ENCODE results near the gene EVX2.
A peak's percentile ranks its signal among the peaks of the same experiment; 100 is the strongest.

EVX2 gene

GRCh38 chr2:176083796-176084261 is at the start of gene EVX2:
TSS of gene EVX2 (minus strand) at chr2:176083962. CDS start at chr2:176083776, 186 bp downstream.
- DNase-seq (ENCODE audit: low spot score) = no peak

DNA sequence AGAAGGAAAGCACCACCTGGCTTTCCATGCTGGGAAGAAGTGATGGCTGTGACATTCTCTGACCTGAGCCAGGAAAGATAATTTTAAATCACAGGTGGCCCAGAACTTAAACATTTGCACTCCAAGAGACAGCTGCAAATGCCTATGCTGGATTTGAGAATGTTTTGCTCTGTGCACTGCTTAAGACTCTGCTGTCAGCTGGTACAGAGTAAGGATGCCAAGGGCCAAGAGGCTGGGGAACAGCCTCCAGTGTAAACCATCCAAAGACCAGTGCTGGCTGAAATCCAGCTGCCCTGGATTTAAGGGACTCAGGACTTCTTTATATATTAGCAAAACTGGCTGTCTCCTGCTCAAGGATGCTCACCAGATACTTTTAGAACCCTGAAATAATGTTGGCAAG is 49.6 kb upstream of the EVX2 start:
- no peak for DNase-seq (ENCODE audit: low spot score)

DNA sequence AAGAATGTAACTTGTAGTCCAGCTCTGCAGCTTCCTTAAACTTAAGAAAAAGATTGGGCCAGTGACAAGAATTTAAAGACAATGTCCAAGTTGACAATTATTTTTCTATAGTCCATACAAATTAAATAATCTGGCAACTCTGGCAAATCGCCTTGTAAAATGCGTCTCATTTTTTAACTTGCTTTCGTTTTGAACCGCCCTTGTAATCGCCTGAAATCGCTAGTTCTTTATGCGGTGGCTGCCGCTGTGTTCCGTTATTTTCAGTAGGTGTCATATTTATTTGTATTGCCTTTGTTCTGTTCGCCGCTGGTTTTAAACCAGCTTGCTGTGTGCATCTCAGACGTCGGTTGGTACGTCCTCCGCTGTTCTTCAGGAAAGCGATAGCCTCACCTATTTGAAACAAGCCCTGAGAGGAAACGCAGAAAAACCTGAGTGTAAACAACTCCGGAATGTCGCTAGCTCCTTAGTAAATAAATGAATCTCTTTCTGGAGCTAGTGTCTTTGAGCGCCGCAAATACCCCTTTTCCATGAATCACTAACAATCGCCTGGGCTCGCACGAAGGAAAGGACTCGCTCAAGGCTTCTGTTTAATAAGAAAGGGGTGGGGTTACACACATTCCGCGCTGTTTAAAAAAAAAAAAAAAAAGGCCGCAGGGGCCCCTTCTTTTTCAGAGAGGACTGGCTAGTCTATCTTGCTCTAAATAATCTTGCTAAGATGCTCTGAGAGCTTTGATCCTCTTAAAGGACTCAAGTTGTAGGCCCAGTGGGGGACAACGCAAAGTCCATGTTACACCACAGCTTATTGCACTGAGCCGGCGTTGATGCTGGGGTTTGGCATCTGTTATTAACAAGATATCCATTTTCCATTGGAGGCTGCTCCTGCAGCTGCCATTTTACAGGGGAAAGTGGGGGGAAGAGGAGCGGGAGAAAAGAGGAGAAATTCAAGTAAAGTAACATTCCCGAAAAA is 48.7 kb upstream of the EVX2 start:
- no peak for DNase-seq (ENCODE audit: low spot score)

GRCh38 chr2:176131848-176132158 is 48.0 kb upstream of the EVX2 start:
- DNase-seq (ENCODE audit: low spot score) = no peak

GRCh38 chr2:176130957-176131847 is 47.4 kb upstream of the EVX2 start:
- DNase-seq (ENCODE audit: low spot score) = no peak

GRCh38 chr2:176130147-176130956 is 46.6 kb upstream of the EVX2 start:
- peak; percentile 54 for DNase-seq (ENCODE audit: low spot score)

DNA sequence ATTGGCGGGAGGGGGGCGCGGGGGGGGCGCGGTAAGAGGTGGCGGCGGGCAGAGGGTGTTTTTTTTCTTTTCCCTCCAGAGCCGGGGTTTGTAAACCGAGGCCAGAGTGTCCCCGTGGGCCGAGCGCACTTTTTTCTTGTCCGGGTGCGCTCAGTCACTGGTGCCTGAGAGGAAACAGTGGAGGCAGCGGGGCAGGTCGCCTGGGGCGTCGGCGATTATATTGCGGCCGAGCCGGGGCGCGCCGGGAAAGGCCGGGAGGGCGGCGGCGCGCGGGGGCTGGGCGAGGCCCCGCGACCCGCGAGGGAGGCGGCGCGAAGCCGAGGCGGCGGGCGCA is 46.0 kb upstream of the EVX2 start:
- no peak for DNase-seq (ENCODE audit: low spot score)

DNA sequence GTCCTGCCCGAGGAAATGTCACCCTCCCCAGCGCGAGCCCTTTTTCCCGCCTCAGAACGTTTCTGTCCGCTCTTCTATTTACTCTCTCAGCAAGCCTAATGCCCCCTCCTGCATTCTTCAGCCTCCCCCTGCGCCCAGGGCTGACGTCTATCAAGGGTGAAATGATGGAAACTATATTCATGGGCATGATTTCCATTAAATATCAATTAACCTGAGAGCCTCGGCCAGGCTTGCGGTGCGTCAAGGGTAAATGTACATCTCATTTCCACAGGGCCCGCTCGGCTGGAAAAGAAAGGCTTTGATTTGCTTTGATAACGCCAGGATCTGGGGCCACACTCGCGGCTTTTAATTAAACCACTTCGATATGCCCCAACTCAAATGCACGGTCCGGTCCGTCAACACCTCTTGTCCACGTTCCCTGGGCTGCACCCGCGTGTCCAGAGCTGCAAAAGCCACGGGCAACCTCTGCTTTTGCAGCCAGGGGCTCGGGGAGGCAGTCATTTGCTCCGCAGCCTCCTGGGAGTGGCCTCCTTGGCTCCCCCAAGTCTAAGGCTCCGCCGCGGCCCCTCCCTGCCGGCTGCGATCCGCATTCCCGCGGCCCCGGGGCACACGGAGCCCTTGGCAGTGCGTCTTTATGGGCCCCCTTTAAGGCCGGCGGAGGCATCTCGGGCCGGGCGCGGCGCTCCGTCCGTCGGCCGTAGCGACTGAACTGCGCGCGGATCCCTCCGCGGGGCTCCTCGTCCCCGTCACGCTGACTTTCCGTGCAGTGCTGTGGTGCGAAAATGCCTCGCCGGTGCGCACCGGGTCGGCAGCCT is 45.4 kb upstream of the EVX2 start, which contains the start of gene HOXD8:
Gene HOXD8, plus strand, starts transcription at position 724 of the 815 bp plus-strand sequence. CDS start 662 bp downstream, outside the sequence.
- peak; percentile 72 for DNase-seq (ENCODE audit: low spot score)

- DNase-seq (ENCODE audit: low spot score) = no peak
Measured at GRCh38 chr2:176128172-176128981, 44.6 kb upstream of the EVX2 start.

DNA sequence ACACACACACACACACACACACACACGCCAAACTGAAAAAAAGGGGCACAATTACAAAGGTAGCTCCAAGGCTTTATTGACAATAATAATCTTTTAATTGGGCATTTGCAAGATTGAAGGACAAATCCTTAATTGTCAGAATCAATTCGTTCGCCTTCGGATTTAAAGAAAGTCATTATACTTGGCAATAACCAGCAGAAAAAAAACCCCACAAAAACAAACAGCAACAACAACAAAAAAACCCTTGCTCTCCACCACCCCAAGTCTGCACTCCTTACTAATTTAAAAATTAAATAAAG is 44.0 kb upstream of the EVX2 start:
- DNase-seq (ENCODE audit: low spot score) = no peak

DNA sequence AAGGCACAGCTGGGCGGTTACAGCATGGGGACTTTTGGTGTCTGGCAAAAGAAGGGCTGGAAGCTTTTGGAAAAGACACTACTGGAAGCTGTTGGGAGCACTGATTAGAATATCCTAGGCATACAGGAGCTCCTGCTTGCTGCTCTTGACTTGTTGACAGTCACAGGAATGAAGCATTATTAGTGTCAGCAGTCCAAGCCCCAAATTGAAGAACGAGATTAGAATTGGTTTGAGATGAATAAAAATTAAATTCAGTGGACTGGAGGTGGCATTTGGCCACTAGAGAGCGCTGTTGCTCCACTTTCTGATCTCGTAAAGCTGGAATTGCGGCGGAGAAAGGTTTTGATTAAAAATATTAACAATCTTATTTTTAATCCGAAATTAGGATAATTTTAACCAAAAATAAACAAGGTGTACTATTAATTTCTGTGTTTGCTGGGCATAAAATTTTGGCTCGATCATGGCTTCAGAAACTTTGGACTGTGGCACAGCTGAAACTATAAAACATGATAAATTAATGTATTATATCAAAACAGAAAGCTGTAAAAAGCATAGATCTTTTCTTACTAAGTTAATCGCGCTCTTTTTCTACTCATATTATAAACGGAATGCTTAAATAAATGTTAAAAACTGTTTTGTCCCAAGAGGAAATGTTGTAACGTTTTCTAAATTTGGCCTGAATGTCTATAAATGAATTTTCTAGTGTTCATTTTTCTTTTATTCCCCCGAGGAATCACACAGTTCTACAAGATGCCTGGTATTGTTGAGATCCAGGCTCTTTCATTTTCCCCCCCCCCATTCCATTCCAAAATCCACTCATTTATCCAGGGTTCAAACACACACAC is 43.4 kb upstream of the EVX2 start:
- peak; percentile 74 for DNase-seq (ENCODE audit: low spot score)

GRCh38 chr2:176125772-176126054 is 42.0 kb upstream of the EVX2 start:
- peak; percentile 56 for DNase-seq (ENCODE audit: low spot score)

- DNase-seq (ENCODE audit: low spot score) = no peak
Measured at GRCh38 chr2:176124947-176125771, 41.4 kb upstream of the EVX2 start.

GRCh38 chr2:176124110-176124946 is 40.6 kb upstream of the EVX2 start:
- no peak for DNase-seq (ENCODE audit: low spot score)

GRCh38 chr2:176123411-176124109 is 39.8 kb upstream of the EVX2 start:
- no peak for DNase-seq (ENCODE audit: low spot score)

GRCh38 chr2:176122683-176123410 is 39.1 kb upstream of the EVX2 start, which contains the start of gene HOXD9:
TSS of gene HOXD9 (plus strand) at chr2:176122719. CDS start at chr2:176122769, 50 bp downstream.
- no peak for DNase-seq (ENCODE audit: low spot score)
